Fibroblast of pulmonary artery (primary cell): Measurements from ENCODE around the gene HMCN1.

Experiments
- DNase-seq: peaks from one replicate; pipeline ENCODE4 v3.0.0-alpha.2; 2010; ENCODE audit warnings: low read depth
- H3K4me3 ChIP-seq: replicated peaks from 2 replicates; pipeline ENCODE4 v1.5.1; 2011; ENCODE audit warnings: low read depth, mild to moderate bottlenecking, control low read depth, low read length, moderate library complexity
- CTCF ChIP-seq: IDR thresholded peaks from 2 replicates; pipeline ENCODE4 v1.5.1; 2011; ENCODE audit warnings: mild to moderate bottlenecking, control low read depth, low read length, inconsistent platforms; ENCODE audit errors: missing control alignments

Gene HMCN1

GRCh38 chr1:185696422-185697150 lies 37.6 kb upstream of the HMCN1 start:
- no peak for DNase-seq
- no peak overlapping the region for H3K4me3 ChIP-seq
- no peak for TF ChIP-seq CTCF

- no peak for DNase-seq
- TF ChIP-seq CTCF = no peak
- H3K4me3 ChIP-seq = no peak overlapping the region
Observed at GRCh38 chr1:185699874-185700273, 34.3 kb upstream of the HMCN1 start.

GRCh38 chr1:185701650-185702049 lies 32.5 kb upstream of the HMCN1 start:
- TF ChIP-seq CTCF = no peak
- H3K4me3 ChIP-seq = no peak overlapping the region
- no peak for DNase-seq

GRCh38 chr1:185704181-185704580 lies 30.0 kb upstream of the HMCN1 start:
- peak; percentile 3 for DNase-seq
- no peak overlapping the region for H3K4me3 ChIP-seq
- no peak for TF ChIP-seq CTCF

- H3K4me3 ChIP-seq = no peak overlapping the region
- DNase-seq = no peak
- TF ChIP-seq CTCF = no peak
Observed at GRCh38 chr1:185716095-185716494, 18.1 kb upstream of the HMCN1 start.

GRCh38 chr1:185719021-185719420 lies 15.2 kb upstream of the HMCN1 start:
- DNase-seq = peak; percentile 80

More at GRCh38 chr1:185719021-185719420, 15.2 kb upstream of the HMCN1 start:
- no peak overlapping the region for H3K4me3 ChIP-seq
- peak; percentile 36 for TF ChIP-seq CTCF
